Nephron progenitor cell (in vitro differentiated cells): ENCODE data around the gene LPAR1.

Experiments
- DNase-seq: peaks from one replicate; pipeline ENCODE4 v3.0.0; 2021
- H3K27ac Mint-ChIP-seq: 2 replicates; pipeline ENCODE4 v1.8.0; 2021; ENCODE audit warnings: mild to moderate bottlenecking, moderate library complexity, mixed read lengths
- H3K27me3 Mint-ChIP-seq: 2 replicates; pipeline ENCODE4 v1.8.0; 2021; ENCODE audit warnings: mild to moderate bottlenecking, low read depth, mixed read lengths; ENCODE audit not compliant: poor library complexity
- H3K36me3 Mint-ChIP-seq: 2 replicates; pipeline ENCODE4 v1.8.0; 2021; ENCODE audit warnings: low read depth, mixed read lengths
- H3K4me1 Mint-ChIP-seq: 2 replicates; pipeline ENCODE4 v1.8.0; 2021; ENCODE audit warnings: mixed read lengths
- H3K4me3 Mint-ChIP-seq: 2 replicates; pipeline ENCODE4 v1.8.0; 2021; ENCODE audit warnings: mild to moderate bottlenecking, moderate library complexity, mixed read lengths
- H3K9me3 Mint-ChIP-seq: 2 replicates; pipeline ENCODE4 v1.8.0; 2021; ENCODE audit warnings: mild to moderate bottlenecking, moderate library complexity, mixed read lengths
- TF ChIP-seq, protein P1 (sequence below): fragments of 200-600 bp; sonication (generic); IDR thresholded peaks from 2 replicates; pipeline ENCODE4 v1.5.0; 2021; ENCODE audit warnings: antibody characterized with exemption

LPAR1 gene

DNA sequence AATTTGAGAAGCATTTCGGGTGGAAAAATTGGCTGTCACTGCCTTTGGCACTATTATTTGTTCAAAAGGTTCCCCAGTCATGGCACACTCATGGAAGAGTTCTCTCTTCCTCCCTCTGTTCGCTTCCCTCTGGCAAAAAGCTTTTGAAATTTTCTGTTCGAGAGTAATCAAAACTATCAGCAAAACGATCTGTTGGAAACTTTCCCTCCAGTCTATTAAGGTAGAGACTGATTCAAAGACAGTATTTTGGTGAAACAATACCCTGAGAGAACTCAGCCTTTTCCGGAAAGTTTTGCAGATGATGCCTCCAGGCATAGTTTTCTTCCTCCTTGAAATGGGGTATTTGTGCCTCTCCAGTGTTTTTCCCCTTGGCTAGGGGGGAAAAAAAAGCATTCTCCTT lies 3.6 kb upstream of the LPAR1 start:
- Mint-ChIP-seq H3K4me3 (no peak overlapping the region), H3K9me3 (peaks cover 17% of the 10 kb centered on the region), H3K27ac (no peak overlapping the region), H3K27me3 (peaks cover 33% of the 10 kb centered on the region), H3K4me1 (peaks cover 13% of the 10 kb centered on the region), H3K36me3 (no peaks in the 10 kb centered on the region)
- TF ChIP-seq, protein P1, sequence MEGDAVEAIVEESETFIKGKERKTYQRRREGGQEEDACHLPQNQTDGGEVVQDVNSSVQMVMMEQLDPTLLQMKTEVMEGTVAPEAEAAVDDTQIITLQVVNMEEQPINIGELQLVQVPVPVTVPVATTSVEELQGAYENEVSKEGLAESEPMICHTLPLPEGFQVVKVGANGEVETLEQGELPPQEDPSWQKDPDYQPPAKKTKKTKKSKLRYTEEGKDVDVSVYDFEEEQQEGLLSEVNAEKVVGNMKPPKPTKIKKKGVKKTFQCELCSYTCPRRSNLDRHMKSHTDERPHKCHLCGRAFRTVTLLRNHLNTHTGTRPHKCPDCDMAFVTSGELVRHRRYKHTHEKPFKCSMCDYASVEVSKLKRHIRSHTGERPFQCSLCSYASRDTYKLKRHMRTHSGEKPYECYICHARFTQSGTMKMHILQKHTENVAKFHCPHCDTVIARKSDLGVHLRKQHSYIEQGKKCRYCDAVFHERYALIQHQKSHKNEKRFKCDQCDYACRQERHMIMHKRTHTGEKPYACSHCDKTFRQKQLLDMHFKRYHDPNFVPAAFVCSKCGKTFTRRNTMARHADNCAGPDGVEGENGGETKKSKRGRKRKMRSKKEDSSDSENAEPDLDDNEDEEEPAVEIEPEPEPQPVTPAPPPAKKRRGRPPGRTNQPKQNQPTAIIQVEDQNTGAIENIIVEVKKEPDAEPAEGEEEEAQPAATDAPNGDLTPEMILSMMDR: no peak
- no peak for DNase-seq

DNA sequence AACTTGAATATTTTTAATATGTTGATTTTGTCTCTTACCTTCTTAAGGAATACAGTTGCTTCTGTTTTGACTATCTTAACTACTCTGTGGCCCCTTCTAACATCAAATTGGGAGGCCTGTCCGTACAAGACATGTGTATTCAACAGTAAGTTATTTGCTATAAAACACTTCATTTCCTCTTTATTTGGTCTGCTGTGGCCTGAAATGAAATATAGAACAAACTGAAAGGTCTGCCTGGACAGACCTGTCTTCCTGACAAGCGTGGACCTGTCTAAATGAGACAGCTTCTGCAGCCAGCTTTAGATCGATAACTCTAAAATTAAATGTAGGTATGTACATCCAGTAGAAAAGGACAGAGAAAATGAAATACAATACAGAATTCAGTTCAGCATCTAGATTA lies 2.2 kb upstream of the LPAR1 start:
- peaks cover 9% of the 10 kb centered on the region for H3K9me3 Mint-ChIP-seq
- TF ChIP-seq, protein P1: no peak
- no peak for DNase-seq
- no peaks in the 10 kb centered on the region for H3K36me3 Mint-ChIP-seq
- H3K4me1 Mint-ChIP-seq: peaks cover 27% of the 10 kb centered on the region
- no peak overlapping the region for H3K4me3 Mint-ChIP-seq
- H3K27ac Mint-ChIP-seq: no peak overlapping the region
- peaks cover 40% of the 10 kb centered on the region for H3K27me3 Mint-ChIP-seq

DNA sequence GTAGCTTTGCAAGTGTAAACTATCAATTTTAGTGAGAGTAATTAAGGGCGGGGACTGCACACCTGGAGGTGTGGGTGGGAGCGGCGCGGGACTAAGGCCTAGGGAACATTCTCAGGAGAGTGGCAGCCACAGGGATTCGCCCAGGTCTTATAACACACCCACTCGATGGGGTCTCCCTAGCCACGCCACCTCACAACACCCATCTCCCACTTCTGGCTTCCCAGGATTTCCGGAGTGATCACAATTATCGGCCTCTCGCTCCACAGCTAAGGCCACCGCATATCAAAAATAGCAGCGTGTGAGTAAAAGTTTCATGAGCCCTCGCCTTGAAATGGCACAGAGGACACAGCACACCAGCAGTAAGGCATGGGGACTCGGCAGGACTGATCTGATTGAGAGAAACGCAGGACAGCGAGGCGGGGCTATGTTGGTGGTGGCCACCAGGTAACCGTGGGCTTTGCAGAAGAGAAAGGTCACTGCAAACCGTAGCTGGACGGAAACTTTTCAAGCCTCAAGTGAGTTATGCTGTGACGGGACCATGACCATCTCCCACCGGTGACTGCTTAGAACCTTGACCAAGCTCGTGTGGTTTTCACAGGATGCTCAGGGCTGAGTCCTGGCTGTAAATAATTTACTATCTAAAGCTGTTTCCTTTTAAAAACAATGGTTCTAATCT lies 1.1 kb upstream of the LPAR1 start:
- TF ChIP-seq, protein P1: no peak
- H3K36me3 Mint-ChIP-seq: no peaks in the 10 kb centered on the region
- H3K27me3 Mint-ChIP-seq: peaks cover 48% of the 10 kb centered on the region
- H3K9me3 Mint-ChIP-seq: no peaks in the 10 kb centered on the region
- peak overlapping the region; percentile 93 for H3K4me3 Mint-ChIP-seq
- H3K27ac Mint-ChIP-seq: no peak overlapping the region
- peaks cover 37% of the 10 kb centered on the region for H3K4me1 Mint-ChIP-seq
- peak; percentile 12 for DNase-seq

DNA sequence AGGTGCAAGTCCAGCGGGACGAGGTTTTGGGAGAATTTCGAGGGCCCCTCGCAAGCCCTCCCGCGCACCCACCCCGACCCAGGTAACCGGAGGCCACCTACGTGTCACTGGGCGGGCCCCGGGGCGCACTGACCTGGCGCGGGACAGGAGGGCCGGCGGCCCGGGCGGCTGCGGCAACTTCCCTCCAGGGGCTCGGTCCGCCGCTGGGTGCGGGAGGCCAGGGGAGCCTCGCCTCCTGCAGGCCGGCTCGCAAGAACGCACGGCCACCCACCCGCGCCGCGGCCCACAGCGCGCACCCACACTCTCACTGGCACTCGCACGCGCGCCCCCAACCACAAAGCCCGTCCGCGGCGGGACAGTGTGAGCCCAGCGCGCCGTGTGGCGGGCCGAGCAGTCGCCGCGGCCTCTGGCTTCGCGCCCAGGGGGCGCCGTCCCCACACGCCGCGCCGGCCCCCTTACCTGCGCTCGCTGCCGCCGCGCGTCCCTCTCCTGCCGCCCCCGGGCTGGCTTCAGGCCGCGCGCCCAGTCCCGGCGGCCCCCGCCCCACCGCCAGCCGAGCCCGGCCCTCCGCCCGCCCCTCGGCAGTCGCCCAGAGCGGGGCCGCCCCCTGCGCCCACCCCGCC lies 451 bp downstream of the LPAR1 start:
- peak; percentile 77 for DNase-seq
- H3K4me1 Mint-ChIP-seq: peaks cover 42% of the 10 kb centered on the region
- H3K27ac Mint-ChIP-seq: no peak overlapping the region
- H3K36me3 Mint-ChIP-seq: no peaks in the 10 kb centered on the region
- peak overlapping the region; percentile 85 for H3K4me3 Mint-ChIP-seq
- TF ChIP-seq, protein P1: peak; percentile 18
- H3K9me3 Mint-ChIP-seq: no peaks in the 10 kb centered on the region
- peaks cover 48% of the 10 kb centered on the region for H3K27me3 Mint-ChIP-seq

DNA sequence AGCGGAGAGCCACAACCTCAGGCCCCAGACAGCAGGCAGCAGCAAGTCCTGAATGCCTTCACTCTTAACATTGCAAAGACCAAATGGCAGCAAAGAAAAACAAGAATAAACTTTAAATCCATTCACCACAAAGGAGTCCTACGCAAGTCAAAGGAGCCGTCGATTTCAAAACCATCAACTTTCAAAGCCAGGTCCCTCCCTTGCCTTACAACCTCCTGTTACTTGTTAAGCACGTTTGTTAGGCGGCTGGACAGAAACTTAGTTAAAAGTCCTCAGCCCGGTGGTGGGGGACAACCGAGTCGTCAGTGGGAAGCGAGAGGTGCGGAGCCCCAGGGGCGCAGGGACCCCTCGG lies 938 bp downstream of the LPAR1 start:
- H3K27ac Mint-ChIP-seq: no peak overlapping the region

More for the DNA sequence above, 938 bp downstream of the LPAR1 start:
- no peak for DNase-seq
- TF ChIP-seq, protein P1: no peak
- Mint-ChIP-seq H3K36me3 (no peaks in the 10 kb centered on the region), H3K9me3 (no peaks in the 10 kb centered on the region), H3K4me1 (peaks cover 42% of the 10 kb centered on the region), H3K27me3 (peaks cover 47% of the 10 kb centered on the region), H3K4me3 (peak overlapping the region; percentile 85)
